Colonic mucosa (tissue), 4 donors: ENCODE results near the gene MYCBP. TPM values are rescaled to one million over a fixed set of nuclear protein-coding genes. Genes with fewer than 3 reads are reported as not detected.

Experiments used
- DNase-seq: peaks from one replicate; pipeline ENCODE4 v3.0.0-alpha.2; 2020
- H3K27ac ChIP-seq: fragments of 200-600 bp; one replicate; pipeline ENCODE4 v1.8.0; 2021
- H3K27me3 ChIP-seq: fragments of 200-600 bp; one replicate; pipeline ENCODE4 v1.8.0; 2021
- H3K36me3 ChIP-seq: fragments of 200-600 bp; one replicate; pipeline ENCODE4 v1.8.0; 2021
- H3K4me1 ChIP-seq: fragments of 200-600 bp; one replicate; pipeline ENCODE4 v1.8.0; 2021; ENCODE audit warnings: mild to moderate bottlenecking
- H3K4me3 ChIP-seq: fragments of 200-600 bp; one replicate; pipeline ENCODE4 v1.8.0; 2021
- H3K9ac ChIP-seq, 2 donors: one replicate each; pipeline ENCODE4 v1.7.0; 2013; ENCODE audit warnings: control low read depth in 2 of 2, low read depth in 2 of 2, low read length in 2 of 2
- H3K9me3 ChIP-seq: fragments of 200-600 bp; one replicate; pipeline ENCODE4 v1.8.0; 2021
- CTCF ChIP-seq: fragments of 200-600 bp; IDR thresholded peaks from one replicate; pipeline ENCODE4 v1.8.0; 2022; ENCODE audit warnings: antibody characterized with exemption, mild to moderate bottlenecking
- intact Hi-C: fragments of 100-400 bp; cut with DNase I; formaldehyde crosslinking; loops from one replicate; pipeline ENCODE4 v1.14.1; 2022
- total RNA-seq, 2 donors: library from RNA; stranded (reverse); fragmentation: NEBNext Ultra II Directional in 1 of 2; extraction: Animal tissue kit (Norgen Biotek cat#: 25700) in 1 of 2; gene quantifications; one replicate each; pipeline ENCODE4 v1.2.1, GENCODE V29; 2021
- donor health status: healthy.
- donor health status: DM: no; HTN: no; CAD: no.
- donor health status: DM: no; HTN: no; CAD: no.

MYCBP gene
- total RNA-seq, 2 donors from 2014 or later = 42.0 to 55.1 TPM

GRCh38 chr1:38829368-38829767, 43.8 kb downstream of the MYCBP start:
- no peaks in the 10 kb centered on the region for H3K4me1 ChIP-seq

DNA sequence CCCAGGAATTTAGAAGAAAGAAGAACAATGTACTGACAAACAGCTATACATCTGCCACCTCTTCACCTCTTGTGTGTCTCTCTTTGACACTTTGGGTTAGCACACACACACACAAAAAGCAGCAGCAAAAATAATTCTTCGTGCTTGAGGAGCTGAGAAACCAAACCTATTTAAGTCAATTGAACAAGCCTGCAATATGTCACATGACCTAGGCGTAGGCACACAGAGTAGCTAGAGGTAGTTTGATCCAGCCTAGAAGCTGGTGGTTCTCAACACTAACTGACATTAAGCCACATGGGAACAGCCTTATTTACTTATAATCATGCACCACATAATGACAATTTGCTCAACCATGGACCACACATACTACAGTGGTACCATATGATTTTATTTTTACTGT, 45.8 kb downstream of the MYCBP start:
- TF ChIP-seq CTCF = no peak
- DNase-seq = no peak
- intact Hi-C loops = no loop called here

More at GRCh38 chr1:38829368-38829767, 43.8 kb downstream of the MYCBP start:
- Histone ChIP-seq H3K27me3 (no peaks in the 10 kb centered on the region), H3K4me3 (no peak overlapping the region), H3K9me3 (no peaks in the 10 kb centered on the region), H3K27ac (no peak overlapping the region), H3K36me3 (no peaks in the 10 kb centered on the region), H3K9ac (no peak overlapping the region)
- intact Hi-C loops = no loop called here
- no peak for TF ChIP-seq CTCF
- no peak for DNase-seq

GRCh38 chr1:38826886-38827285, 46.3 kb downstream of the MYCBP start:
- DNase-seq = no peak
- H3K9me3 ChIP-seq = no peaks in the 10 kb centered on the region
- TF ChIP-seq CTCF = no peak
- no peaks in the 10 kb centered on the region for H3K36me3 ChIP-seq
- H3K27me3 ChIP-seq = no peaks in the 10 kb centered on the region
- H3K27ac ChIP-seq = no peak overlapping the region
- intact Hi-C loops = no loop called here
- no peak overlapping the region for H3K4me3 ChIP-seq
- no peaks in the 10 kb centered on the region for H3K4me1 ChIP-seq
- H3K9ac ChIP-seq = no peak overlapping the region

More for the DNA sequence above, 45.8 kb downstream of the MYCBP start:
- Histone ChIP-seq H3K9me3 (no peaks in the 10 kb centered on the region), H3K36me3 (no peaks in the 10 kb centered on the region), H3K27ac (no peak overlapping the region), H3K4me3 (no peak overlapping the region), H3K27me3 (no peaks in the 10 kb centered on the region), H3K4me1 (no peaks in the 10 kb centered on the region), H3K9ac (no peak overlapping the region)

DNA sequence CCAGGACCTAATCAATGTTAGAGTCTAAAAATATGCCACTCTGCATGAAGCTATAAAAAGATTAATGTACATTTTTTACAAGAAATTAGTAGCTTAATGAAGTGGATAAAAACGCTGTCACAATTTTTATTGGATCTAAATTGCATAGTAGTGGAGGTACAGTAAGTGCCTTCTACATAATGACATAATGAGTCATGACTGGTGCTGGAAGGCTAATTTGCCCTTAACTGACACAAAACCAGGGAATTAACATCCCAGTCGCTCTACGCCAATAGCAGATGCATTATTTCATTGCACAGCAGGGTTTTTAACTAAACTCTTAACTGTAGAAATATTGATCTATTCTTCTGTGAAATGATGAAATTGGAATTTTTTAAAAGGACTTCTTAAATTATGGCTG, 46.9 kb downstream of the MYCBP start:
- no peaks in the 10 kb centered on the region for H3K9me3 ChIP-seq
- H3K27ac ChIP-seq = no peak overlapping the region
- H3K27me3 ChIP-seq = no peaks in the 10 kb centered on the region
- intact Hi-C loops = no loop called here
- H3K4me3 ChIP-seq = no peak overlapping the region
- H3K4me1 ChIP-seq = no peaks in the 10 kb centered on the region
- no peaks in the 10 kb centered on the region for H3K36me3 ChIP-seq
- no peak for TF ChIP-seq CTCF
- H3K9ac ChIP-seq = no peak overlapping the region
- no peak for DNase-seq

- no peak for DNase-seq
- H3K27ac ChIP-seq = no peak overlapping the region
- H3K9ac ChIP-seq = no peak overlapping the region
- intact Hi-C loops = no loop called here
- no peaks in the 10 kb centered on the region for H3K36me3 ChIP-seq
- peaks cover 26% of the 10 kb centered on the region for H3K27me3 ChIP-seq
- peaks cover 16% of the 10 kb centered on the region for H3K4me1 ChIP-seq
- TF ChIP-seq CTCF = no peak
- H3K9me3 ChIP-seq = no peaks in the 10 kb centered on the region
- H3K4me3 ChIP-seq = no peak overlapping the region
Observed at GRCh38 chr1:38820860-38821259, 52.3 kb downstream of the MYCBP start.

GRCh38 chr1:38819516-38819915, 53.6 kb downstream of the MYCBP start:
- Histone ChIP-seq H3K27ac (no peak overlapping the region), H3K36me3 (no peaks in the 10 kb centered on the region), H3K4me3 (no peak overlapping the region), H3K27me3 (peaks cover 31% of the 10 kb centered on the region), H3K4me1 (peaks cover 16% of the 10 kb centered on the region), H3K9me3 (no peaks in the 10 kb centered on the region), H3K9ac (no peak overlapping the region)
- no peak for TF ChIP-seq CTCF
- no peak for DNase-seq
- intact Hi-C loops = no loop called here
